GM18951 (cell line): ENCODE measurements around the gene EHMT2.

ENCODE experiments used
- POLR2A ChIP-seq: IDR thresholded peaks from 4 replicates; pipeline ENCODE4 v1.6.1; 2011; ENCODE audit warnings: mild to moderate bottlenecking; ENCODE audit not compliant: insufficient read length, insufficient read depth; ENCODE audit errors: extremely low read depth
- in situ Hi-C: fragments of 300-500 bp; cut with MboI; formaldehyde crosslinking; loops from one replicate; pipeline ENCODE4 v1.12.0; 2022; ENCODE audit warnings: low sequenced_read_pairs, mixed read lengths, inconsistent platforms; ENCODE audit not compliant: unreplicated experiment

EHMT2 gene

GRCh38 chr6:31896493-31896855, 1.0 kb downstream of the EHMT2 start:
- TF ChIP-seq POLR2A = no peak
- in situ Hi-C loops = no loop called here

GRCh38 chr6:31892821-31893220, 4.7 kb downstream of the EHMT2 start:
- no peak for TF ChIP-seq POLR2A

GRCh38 chr6:31889331-31889972, 8.0 kb downstream of the EHMT2 start:
- in situ Hi-C loops = no loop called here
- TF ChIP-seq POLR2A = no peak

More at GRCh38 chr6:31892821-31893220, 4.7 kb downstream of the EHMT2 start:
- in situ Hi-C loops = no loop called here

- no peak for TF ChIP-seq POLR2A
- in situ Hi-C loops = no loop called here
Observed at GRCh38 chr6:31888276-31889258, 8.9 kb downstream of the EHMT2 start.

- in situ Hi-C loops = no loop called here
- TF ChIP-seq POLR2A = no peak
Observed at GRCh38 chr6:31887173-31888007, 10.1 kb downstream of the EHMT2 start.

GRCh38 chr6:31886541-31886991, 10.9 kb downstream of the EHMT2 start:
- in situ Hi-C loops = no loop called here
- TF ChIP-seq POLR2A = no peak

- in situ Hi-C loops = no loop called here
- no peak for TF ChIP-seq POLR2A
Observed at GRCh38 chr6:31884528-31885035, 12.9 kb downstream of the EHMT2 start.

- in situ Hi-C loops = no loop called here
- no peak for TF ChIP-seq POLR2A
Observed at GRCh38 chr6:31883676-31884075, 13.8 kb downstream of the EHMT2 start.

GRCh38 chr6:31882344-31882743, 15.2 kb downstream of the EHMT2 start:
- in situ Hi-C loops = no loop called here
- no peak for TF ChIP-seq POLR2A

- in situ Hi-C loops = no loop called here
- no peak for TF ChIP-seq POLR2A
Observed at GRCh38 chr6:31881136-31881859, 16.2 kb downstream of the EHMT2 start.

- no peak for TF ChIP-seq POLR2A
- in situ Hi-C loops = no loop called here
Observed at GRCh38 chr6:31880616-31881015, 16.9 kb downstream of the EHMT2 start.

GRCh38 chr6:31879901-31880300, 17.6 kb downstream of the EHMT2 start:
- no peak for TF ChIP-seq POLR2A

More at GRCh38 chr6:31879901-31880300, 17.6 kb downstream of the EHMT2 start:
- in situ Hi-C loops = no loop called here
